Gastroesophageal sphincter (tissue), 4 donors: Measurements from ENCODE around the gene STK33. TPM values are rescaled to one million over a fixed set of nuclear protein-coding genes. Genes with fewer than 3 reads are reported as not detected.

Experiments
- ATAC-seq: fragments of 150-250 bp; one replicate; pipeline ENCODE4 v1.9.1; 2016; ENCODE audit warnings: mild to moderate bottlenecking, moderate library complexity
- H3K27ac ChIP-seq, 4 donors: fragments of 200-600 bp; sonication (generic) in 3 of 4; 1 replicate in 3 of 4; 2 replicates in 1 of 4; pipeline ENCODE4 v1.5.1; 2016 to 2019
- H3K27me3 ChIP-seq: fragments of 200-600 bp; sonication (generic); one replicate; pipeline ENCODE4 v1.5.1; 2019
- H3K36me3 ChIP-seq, 2 donors: fragments of 200-600 bp; sonication (generic); one replicate each; pipeline ENCODE4 v1.5.1; 2019; ENCODE audit warnings: control low read depth in 1 of 2
- H3K4me1 ChIP-seq, 3 donors: fragments of 200-600 bp; sonication (generic); 1 replicate in 2 of 3; 2 replicates in 1 of 3; pipeline ENCODE4 v1.5.1; 2016 to 2019; ENCODE audit warnings: control low read depth in 2 of 3
- H3K4me3 ChIP-seq, 2 donors: fragments of 200-600 bp; sonication (generic); one replicate each; pipeline ENCODE4 v1.5.1; 2019; ENCODE audit warnings: mild to moderate bottlenecking in 1 of 2, moderate library complexity in 1 of 2
- H3K9me3 ChIP-seq, 3 donors: fragments of 200-600 bp; sonication (generic); one replicate each; pipeline ENCODE4 v1.5.1; 2017 to 2019; ENCODE audit warnings: control low read depth in 2 of 3
- EP300 ChIP-seq: sonication (generic); formaldehyde crosslinking; IDR thresholded peaks from one replicate; pipeline ENCODE4 v1.6.1; 2017; ENCODE audit warnings: antibody characterized with exemption, mild to moderate bottlenecking
- POLR2A ChIP-seq, 2 donors: fragments of 450-650 bp; IDR thresholded peaks; one replicate each; pipeline ENCODE4 v1.6.1; 2017; ENCODE audit warnings: antibody characterized with exemption in 2 of 2, mild to moderate bottlenecking in 2 of 2, moderate library complexity in 1 of 2
- POLR2AphosphoS5 ChIP-seq: sonication (generic); formaldehyde crosslinking; IDR thresholded peaks from one replicate; pipeline ENCODE4 v1.6.1; 2017; ENCODE audit warnings: antibody characterized with exemption
- WGBS, 2 donors: methylation state at CpG; one replicate each; pipeline ENCODE4 v1.1.5; 2018; ENCODE audit warnings: low coverage in 1 of 2; 5-methylcytosine and 5-hydroxymethylcytosine counted together
- total RNA-seq, 4 donors: library from RNA; depleted of rRNA; stranded (reverse); fragments of >200 nt; gene quantifications; one replicate each; pipeline ENCODE4 v1.1.0, GENCODE V29; 2016
- TF ChIP-seq, protein P1 (sequence below), 4 experiments: fragments of 200-600 bp in 2 of 4; fragments of 450-650 bp in 2 of 4; sonication (generic) in 1 of 4; IDR thresholded peaks; one replicate each; pipeline ENCODE4 v1.5.1; 2017 to 2019; ENCODE audit warnings: antibody characterized with exemption in 4 of 4, mild to moderate bottlenecking in 2 of 4, moderate library complexity in 2 of 4

Gene STK33
- total RNA-seq, 4 donors from 2014 or later, result 15.7 to 25.6 (median 21.4) TPM

- Histone ChIP-seq H3K9me3 (no peaks in the 10 kb centered on the region), H3K4me3 (no peak overlapping the region), H3K36me3 (no peaks in the 10 kb centered on the region), H3K27me3 (no peaks in the 10 kb centered on the region), H3K27ac (no peak overlapping the region), H3K4me1 (peaks cover 0 to 11% (median 0%) of the 10 kb centered on the region in 3 donors)
- TF ChIP-seq EP300 (no peak), POLR2A (IDR thresholded peaks at IDR 0.05) (no peak), POLR2AphosphoS5 (no peak)
- TF ChIP-seq, protein P1, sequence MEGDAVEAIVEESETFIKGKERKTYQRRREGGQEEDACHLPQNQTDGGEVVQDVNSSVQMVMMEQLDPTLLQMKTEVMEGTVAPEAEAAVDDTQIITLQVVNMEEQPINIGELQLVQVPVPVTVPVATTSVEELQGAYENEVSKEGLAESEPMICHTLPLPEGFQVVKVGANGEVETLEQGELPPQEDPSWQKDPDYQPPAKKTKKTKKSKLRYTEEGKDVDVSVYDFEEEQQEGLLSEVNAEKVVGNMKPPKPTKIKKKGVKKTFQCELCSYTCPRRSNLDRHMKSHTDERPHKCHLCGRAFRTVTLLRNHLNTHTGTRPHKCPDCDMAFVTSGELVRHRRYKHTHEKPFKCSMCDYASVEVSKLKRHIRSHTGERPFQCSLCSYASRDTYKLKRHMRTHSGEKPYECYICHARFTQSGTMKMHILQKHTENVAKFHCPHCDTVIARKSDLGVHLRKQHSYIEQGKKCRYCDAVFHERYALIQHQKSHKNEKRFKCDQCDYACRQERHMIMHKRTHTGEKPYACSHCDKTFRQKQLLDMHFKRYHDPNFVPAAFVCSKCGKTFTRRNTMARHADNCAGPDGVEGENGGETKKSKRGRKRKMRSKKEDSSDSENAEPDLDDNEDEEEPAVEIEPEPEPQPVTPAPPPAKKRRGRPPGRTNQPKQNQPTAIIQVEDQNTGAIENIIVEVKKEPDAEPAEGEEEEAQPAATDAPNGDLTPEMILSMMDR (IDR thresholded peaks at IDR 0.05), result no peak
- no peak for ATAC-seq
- WGBS, 2 donors, result 73 to 100% methylated on average over 1 to 4 of the region's 4 CpGs
Observed at GRCh38 chr11:8533332-8533731, 60.7 kb downstream of the STK33 start.

DNA sequence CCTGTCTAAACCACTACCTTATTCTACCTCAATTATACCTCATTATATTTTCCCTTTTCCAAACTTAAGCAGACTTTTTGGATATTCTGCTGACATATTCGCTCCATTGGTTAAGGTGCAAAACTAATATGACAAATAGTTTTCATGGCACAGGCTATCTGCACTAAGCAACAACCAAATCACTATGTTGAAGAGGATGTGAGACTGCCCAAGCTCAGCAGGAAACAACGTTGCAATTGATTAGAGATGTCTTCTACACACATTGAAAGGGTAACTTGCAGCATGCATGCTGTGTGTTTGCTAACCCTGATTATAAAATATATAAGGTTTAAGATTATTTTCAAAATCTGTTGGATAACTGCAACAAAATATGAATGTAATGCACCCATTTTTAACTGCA is 61.6 kb downstream of the STK33 start:
- Histone ChIP-seq H3K4me3 (no peak overlapping the region), H3K9me3 (no peaks in the 10 kb centered on the region), H3K4me1 (peaks cover 0 to 11% (median 0%) of the 10 kb centered on the region in 3 donors), H3K27me3 (no peaks in the 10 kb centered on the region), H3K27ac (no peak overlapping the region), H3K36me3 (no peaks in the 10 kb centered on the region)
- ATAC-seq, result no peak
- 56 to 68% methylated on average over 2 of the region's 2 CpGs for WGBS, 2 donors
- TF ChIP-seq EP300, result no peak
- TF ChIP-seq, protein P1 (IDR thresholded peaks at IDR 0.05), result no peak
- no peak for TF ChIP-seq POLR2A (IDR thresholded peaks at IDR 0.05)
- no peak for TF ChIP-seq POLR2AphosphoS5

- WGBS, 2 donors, result 74 to 76% methylated on average over 2 of the region's 2 CpGs
Observed at GRCh38 chr11:8531982-8532381, 62.0 kb downstream of the STK33 start.

DNA sequence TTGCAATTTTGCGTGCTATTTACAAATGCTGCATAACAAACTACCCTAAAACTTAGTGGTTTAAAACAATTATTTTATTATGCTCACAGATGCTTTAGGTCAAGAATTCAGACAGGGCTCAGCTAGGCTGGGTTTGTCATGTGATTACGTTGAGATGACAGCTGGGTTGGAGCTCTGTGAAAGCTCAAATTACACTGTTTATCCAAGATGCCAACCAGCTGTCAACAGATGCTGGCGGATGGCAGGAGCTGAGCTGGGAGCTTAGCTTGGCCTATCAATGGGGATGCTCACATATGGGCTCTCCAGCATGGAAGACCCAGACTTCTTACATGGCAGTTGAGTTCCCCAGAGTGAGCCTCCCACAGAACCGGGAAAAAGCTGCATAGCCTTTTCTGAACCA is 62.7 kb downstream of the STK33 start:
- ATAC-seq, result no peak
- TF ChIP-seq, protein P1 (IDR thresholded peaks at IDR 0.05), result no peak
- no peak for TF ChIP-seq POLR2AphosphoS5
- TF ChIP-seq EP300, result no peak
- no peak for TF ChIP-seq POLR2A (IDR thresholded peaks at IDR 0.05)
- Histone ChIP-seq H3K36me3 (no peaks in the 10 kb centered on the region), H3K4me3 (no peak overlapping the region), H3K4me1 (peaks cover 0 to 11% (median 0%) of the 10 kb centered on the region in 3 donors), H3K27me3 (no peaks in the 10 kb centered on the region), H3K27ac (no peak overlapping the region), H3K9me3 (no peaks in the 10 kb centered on the region)
- WGBS, 2 donors, result 51 to 58% methylated on average over 2 of the region's 4 CpGs

More at GRCh38 chr11:8531982-8532381, 62.0 kb downstream of the STK33 start:
- H3K4me3 ChIP-seq, result no peak overlapping the region
- no peak for ATAC-seq
- H3K4me1 ChIP-seq, result peaks cover 0 to 11% (median 0%) of the 10 kb centered on the region in 3 donors
- H3K9me3 ChIP-seq, result no peaks in the 10 kb centered on the region
- H3K27ac ChIP-seq, result no peak overlapping the region
- H3K27me3 ChIP-seq, result no peaks in the 10 kb centered on the region
- H3K36me3 ChIP-seq, result no peaks in the 10 kb centered on the region
- TF ChIP-seq POLR2AphosphoS5, result no peak
- TF ChIP-seq EP300, result no peak
- TF ChIP-seq POLR2A (IDR thresholded peaks at IDR 0.05), result no peak
- TF ChIP-seq, protein P1 (IDR thresholded peaks at IDR 0.05), result no peak

GRCh38 chr11:8527939-8528338 is 66.1 kb downstream of the STK33 start:
- Histone ChIP-seq H3K9me3 (no peaks in the 10 kb centered on the region), H3K4me3 (no peak overlapping the region), H3K27ac (no peak overlapping the region), H3K4me1 (peaks cover 0 to 11% (median 0%) of the 10 kb centered on the region in 3 donors), H3K27me3 (no peaks in the 10 kb centered on the region), H3K36me3 (no peaks in the 10 kb centered on the region)
- TF ChIP-seq EP300 (no peak), POLR2AphosphoS5 (no peak), POLR2A (IDR thresholded peaks at IDR 0.05) (no peak)
- TF ChIP-seq, protein P1 (IDR thresholded peaks at IDR 0.05), result no peak
- 64 to 68% methylated on average over 3 of the region's 3 CpGs for WGBS, 2 donors
- ATAC-seq, result no peak
